Panc1 (cell line): Measurements from ENCODE around the gene CRHR2. TPM values are rescaled to one million over a fixed set of nuclear protein-coding genes. Genes with fewer than 3 reads are reported as not detected.

Experiments used
- ATAC-seq: fragments of 200-7000 bp; cut with Tn5 transposase; 2 replicates; pipeline ENCODE4 v1.9.1; 2020; ENCODE audit warnings: mild to moderate bottlenecking, moderate library complexity
- BruUV-seq: library from RNA; stranded (reverse); fragments of 400-500 nt; replicated peaks from 2 replicates; lab custom pipeline; 2021; lab: Mats Ljungman, UMichigan
- CTCF ChIA-PET: fragments of 300-600 bp; sonication (Branson Sonifier 250); formaldehyde crosslinking; loops from one replicate; lab custom pipeline; 2022; ENCODE audit warnings: antibody characterized with exemption; lab: Charles Lee
- POLR2A ChIA-PET: fragments of 300-600 bp; sonication (Branson Sonifier 250); formaldehyde crosslinking; loops from one replicate; lab custom pipeline; 2022; ENCODE audit warnings: antibody characterized with exemption; lab: Charles Lee
- DNase-seq: peaks from one replicate; pipeline ENCODE4 v3.0.0-alpha.2; 2010; ENCODE audit warnings: low read depth, low spot score
- H3K27ac ChIP-seq: 2 replicates; pipeline ENCODE4 v1.5.1; 2011; ENCODE audit warnings: mild to moderate bottlenecking, low read length, inconsistent platforms
- H3K27me3 ChIP-seq: fragments of 200-500 bp; sonication (Bioruptor generic); 2 replicates; pipeline ENCODE4 v1.6.0; 2014; ENCODE audit warnings: low read length, inconsistent platforms; ENCODE audit not compliant: control insufficient read depth, insufficient read depth
- H3K36me3 ChIP-seq: fragments of 200-500 bp; sonication (Bioruptor generic); 2 replicates; pipeline ENCODE4 v1.5.1; 2014; ENCODE audit warnings: inconsistent platforms, mild to moderate bottlenecking, low read length, moderate library complexity; ENCODE audit not compliant: control insufficient read depth, insufficient read depth
- H3K4me1 ChIP-seq: 2 replicates; pipeline ENCODE4 v1.5.1; 2011; ENCODE audit warnings: inconsistent platforms, mild to moderate bottlenecking, low read length, moderate library complexity; ENCODE audit not compliant: control insufficient read depth, insufficient read depth
- H3K4me3 ChIP-seq, 2 experiments: 2 replicates each; pipeline ENCODE4 v1.5.1; 2011 to 2012; ENCODE audit warnings: low read depth in 2 of 2, low read length in 2 of 2, mild to moderate bottlenecking in 2 of 2, inconsistent platforms in 1 of 2, moderate library complexity in 1 of 2
- H3K9me3 ChIP-seq: fragments of 200-500 bp; sonication (Bioruptor generic); 2 replicates; pipeline ENCODE4 v1.5.1; 2014; ENCODE audit warnings: low read depth, mild to moderate bottlenecking, inconsistent platforms, low read length, moderate library complexity; ENCODE audit not compliant: control insufficient read depth, insufficient read depth
- CTCF ChIP-seq: fragments of 450-650 bp; IDR thresholded peaks from 2 replicates; pipeline ENCODE4 v1.5.1; 2017; ENCODE audit warnings: mild to moderate bottlenecking
- POLR2AphosphoS5 ChIP-seq: IDR thresholded peaks from 2 replicates; pipeline ENCODE4 v1.6.1; 2012; ENCODE audit warnings: mild to moderate bottlenecking, low read depth, low read length, moderate library complexity
- REST ChIP-seq, 2 experiments: IDR thresholded peaks; 2 replicates each; pipeline ENCODE4 v1.6.1; 2011 to 2012; ENCODE audit warnings: low read depth in 2 of 2, control low read depth in 1 of 2, low read length in 1 of 2, mild to moderate bottlenecking in 1 of 2, moderate library complexity in 1 of 2; ENCODE audit not compliant: insufficient read depth in 1 of 2
- SIN3A ChIP-seq: IDR thresholded peaks from 2 replicates; pipeline ENCODE4 v1.6.1; 2012; ENCODE audit warnings: low read depth, mild to moderate bottlenecking, low read length, moderate library complexity, borderline replicate concordance; ENCODE audit not compliant: insufficient read depth
- TCF7L2 ChIP-seq: IDR thresholded peaks from 2 replicates; pipeline ENCODE4 v1.6.1; 2011; ENCODE audit warnings: mild to moderate bottlenecking, low read depth, low read length, inconsistent platforms
- in situ Hi-C: cut with HindIII; loops from 2 replicates; pipeline ENCODE4 v1.10.0; 2016; ENCODE audit warnings: low sequenced_read_pairs, low pct_unique_long_range_greater_than_20kb
- intact Hi-C: fragments of 100-400 bp; cut with micrococcal nuclease; formaldehyde crosslinking; loops from one replicate; pipeline ENCODE4 v1.10.0; 2022; ENCODE audit not compliant: unreplicated experiment
- total RNA-seq: library from RNA; stranded (reverse); gene quantifications from one replicate; pipeline ENCODE4 v1.2.1, GENCODE V29; 2021; ENCODE audit not compliant: unreplicated experiment

Gene CRHR2
- total RNA-seq, 1 experiment from 2014 or later = not detected

GRCh38 chr7:30650421-30650808 is 31.8 kb downstream of the CRHR2 start:
- ChIA-PET POLR2A (no interaction called here), CTCF (no interaction called here)
- Histone ChIP-seq H3K27me3 (no peaks in the 10 kb centered on the region), H3K27ac (no peak overlapping the region), H3K36me3 (no peaks in the 10 kb centered on the region; the same call in 1 of the 2 replicates), H3K4me1 (no peaks in the 10 kb centered on the region), H3K4me3 (no peak overlapping the region), H3K9me3 (no peaks in the 10 kb centered on the region)
- no TSS peak for BruUV-seq
- in situ Hi-C loops = no loop called here
- DNase-seq (no peak), ATAC-seq (no peak)
- TF ChIP-seq CTCF (no peak), TCF7L2 (no peak), POLR2AphosphoS5 (no peak), SIN3A (no peak), REST (IDR thresholded peaks at IDR 0.05; ENCODE audit: insufficient read depth in 1 of 2, low read depth in 2 of 2, low read length in 1 of 2) (no peak)
- intact Hi-C loops = no loop called here

GRCh38 chr7:30649717-30650420 is 32.4 kb downstream of the CRHR2 start:
- DNase-seq (no peak), ATAC-seq (no peak)
- CTCF ChIA-PET = no interaction called here
- no peaks in the 10 kb centered on the region; the same call in 1 of the 2 replicates for H3K36me3 ChIP-seq
- POLR2A ChIA-PET = no interaction called here
- H3K27me3 ChIP-seq = no peaks in the 10 kb centered on the region
- in situ Hi-C loops (no loop called here), intact Hi-C loops (no loop called here)
- no peaks in the 10 kb centered on the region for H3K4me1 ChIP-seq
- H3K4me3 ChIP-seq = no peak overlapping the region
- H3K27ac ChIP-seq = no peak overlapping the region
- BruUV-seq = no TSS peak
- no peaks in the 10 kb centered on the region for H3K9me3 ChIP-seq
- TF ChIP-seq REST (IDR thresholded peaks at IDR 0.05; ENCODE audit: insufficient read depth in 1 of 2, low read depth in 2 of 2, low read length in 1 of 2) (no peak), SIN3A (no peak), CTCF (no peak), TCF7L2 (no peak), POLR2AphosphoS5 (no peak)
